ENCODE measurements around the gene DOCK4. TPM values are rescaled to one million over a fixed set of nuclear protein-coding genes. Genes with fewer than 3 reads are reported as not detected.

Gene DOCK4
- total RNA-seq, 4 donors from 2014 or later: 14.0 to 48.1 (median 30.9) TPM

DNA sequence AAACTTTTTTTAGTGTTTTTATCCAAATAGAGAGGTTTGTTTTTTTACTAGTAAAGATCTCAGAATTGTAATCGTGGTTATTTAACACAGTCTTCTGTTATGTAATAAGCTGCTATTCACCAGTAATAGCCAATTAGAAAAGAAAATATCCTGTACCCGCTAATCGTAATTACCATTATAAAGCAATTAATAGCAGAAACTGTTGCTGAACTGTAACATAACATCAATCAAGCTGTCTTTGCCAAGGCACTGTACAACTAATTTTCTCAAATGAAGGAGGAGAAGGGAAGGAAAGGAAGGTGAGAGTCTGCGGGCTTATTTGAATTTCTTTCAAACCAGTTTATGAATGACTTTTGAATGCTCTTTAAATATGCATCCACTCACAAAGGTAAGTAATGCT is 9.6 kb upstream of the DOCK4 start:
- intact Hi-C loops (cut with DNase I): no loop called here
- H3K27ac ChIP-seq: no peak overlapping the region
- WGBS, 2 donors: 75 to 76% methylated on average over 4 of the region's 4 CpGs
- no peaks in the 10 kb centered on the region for H3K9me3 ChIP-seq
- no peaks in the 10 kb centered on the region for H3K27me3 ChIP-seq
- TF ChIP-seq, protein P1, sequence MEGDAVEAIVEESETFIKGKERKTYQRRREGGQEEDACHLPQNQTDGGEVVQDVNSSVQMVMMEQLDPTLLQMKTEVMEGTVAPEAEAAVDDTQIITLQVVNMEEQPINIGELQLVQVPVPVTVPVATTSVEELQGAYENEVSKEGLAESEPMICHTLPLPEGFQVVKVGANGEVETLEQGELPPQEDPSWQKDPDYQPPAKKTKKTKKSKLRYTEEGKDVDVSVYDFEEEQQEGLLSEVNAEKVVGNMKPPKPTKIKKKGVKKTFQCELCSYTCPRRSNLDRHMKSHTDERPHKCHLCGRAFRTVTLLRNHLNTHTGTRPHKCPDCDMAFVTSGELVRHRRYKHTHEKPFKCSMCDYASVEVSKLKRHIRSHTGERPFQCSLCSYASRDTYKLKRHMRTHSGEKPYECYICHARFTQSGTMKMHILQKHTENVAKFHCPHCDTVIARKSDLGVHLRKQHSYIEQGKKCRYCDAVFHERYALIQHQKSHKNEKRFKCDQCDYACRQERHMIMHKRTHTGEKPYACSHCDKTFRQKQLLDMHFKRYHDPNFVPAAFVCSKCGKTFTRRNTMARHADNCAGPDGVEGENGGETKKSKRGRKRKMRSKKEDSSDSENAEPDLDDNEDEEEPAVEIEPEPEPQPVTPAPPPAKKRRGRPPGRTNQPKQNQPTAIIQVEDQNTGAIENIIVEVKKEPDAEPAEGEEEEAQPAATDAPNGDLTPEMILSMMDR (IDR thresholded peaks at IDR 0.05): no peak
- no peak for TF ChIP-seq POLR2A (IDR thresholded peaks at IDR 0.05)
- no peaks in the 10 kb centered on the region for H3K36me3 ChIP-seq
- peaks cover 13 to 17% of the 10 kb centered on the region in 2 donors for H3K4me1 ChIP-seq
- DNase-seq: no peak
- no peak overlapping the region for H3K4me3 ChIP-seq (replicated peaks in 1 of 3)

DNA sequence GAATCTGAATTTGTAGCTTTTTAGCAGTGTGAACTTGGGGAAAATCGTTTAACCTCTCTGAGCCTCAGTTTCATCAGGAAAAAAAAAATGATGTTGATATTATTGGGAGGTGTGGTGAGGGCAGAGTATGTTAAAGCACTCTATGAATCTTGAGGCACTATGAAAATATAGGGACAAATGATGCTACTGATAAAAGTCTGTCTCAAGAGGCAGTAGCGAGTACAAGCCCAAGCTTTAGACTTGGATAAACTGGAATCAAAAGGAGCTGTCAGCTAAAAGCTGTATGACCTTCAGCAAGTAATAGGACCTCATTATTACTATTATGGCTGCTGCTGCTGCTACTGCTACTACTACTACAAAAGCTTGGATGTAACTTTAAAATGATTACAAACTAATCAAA is 8.7 kb upstream of the DOCK4 start:
- no peak for TF ChIP-seq POLR2A (IDR thresholded peaks at IDR 0.05)
- intact Hi-C loops (cut with DNase I): no loop called here
- WGBS, 2 donors: 82 to 90% methylated on average over 2 of the region's 2 CpGs

DNA sequence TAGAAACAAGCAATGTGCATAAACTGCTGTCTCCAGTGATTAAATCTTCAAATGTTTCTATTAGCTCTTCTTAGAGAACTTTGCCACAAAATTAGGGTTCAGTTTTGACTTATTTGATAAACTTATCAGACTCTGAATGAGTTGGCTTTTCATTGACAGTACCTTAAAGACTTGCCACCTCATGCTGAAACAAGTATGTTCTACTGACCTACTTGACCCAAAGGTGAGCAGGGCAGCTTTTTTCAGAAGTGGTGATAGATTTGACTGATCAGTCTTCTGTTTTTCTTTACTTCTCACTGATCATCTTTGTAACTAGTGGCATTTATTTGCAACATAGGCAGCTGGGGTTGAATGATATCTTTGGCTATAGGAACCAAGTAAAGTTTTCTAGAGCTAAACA is 8.1 kb upstream of the DOCK4 start:
- intact Hi-C loops (cut with DNase I): no loop called here
- H3K4me1 ChIP-seq: peaks cover 13 to 17% of the 10 kb centered on the region in 2 donors
- no peak for DNase-seq
- H3K27ac ChIP-seq: no peak overlapping the region
- no peaks in the 10 kb centered on the region for H3K27me3 ChIP-seq
- TF ChIP-seq, protein P1 (IDR thresholded peaks at IDR 0.05): no peak
- no peak for TF ChIP-seq POLR2A (IDR thresholded peaks at IDR 0.05)
- no peaks in the 10 kb centered on the region for H3K9me3 ChIP-seq
- no peaks in the 10 kb centered on the region for H3K36me3 ChIP-seq
- no peak overlapping the region for H3K4me3 ChIP-seq (replicated peaks in 1 of 3)

More for the DNA sequence above, 8.7 kb upstream of the DOCK4 start:
- no peak overlapping the region for H3K4me3 ChIP-seq (replicated peaks in 1 of 3)
- DNase-seq: no peak
- H3K36me3 ChIP-seq: no peaks in the 10 kb centered on the region
- no peaks in the 10 kb centered on the region for H3K27me3 ChIP-seq
- H3K4me1 ChIP-seq: peaks cover 13 to 17% of the 10 kb centered on the region in 2 donors
- H3K27ac ChIP-seq: no peak overlapping the region
- H3K9me3 ChIP-seq: no peaks in the 10 kb centered on the region

DNA sequence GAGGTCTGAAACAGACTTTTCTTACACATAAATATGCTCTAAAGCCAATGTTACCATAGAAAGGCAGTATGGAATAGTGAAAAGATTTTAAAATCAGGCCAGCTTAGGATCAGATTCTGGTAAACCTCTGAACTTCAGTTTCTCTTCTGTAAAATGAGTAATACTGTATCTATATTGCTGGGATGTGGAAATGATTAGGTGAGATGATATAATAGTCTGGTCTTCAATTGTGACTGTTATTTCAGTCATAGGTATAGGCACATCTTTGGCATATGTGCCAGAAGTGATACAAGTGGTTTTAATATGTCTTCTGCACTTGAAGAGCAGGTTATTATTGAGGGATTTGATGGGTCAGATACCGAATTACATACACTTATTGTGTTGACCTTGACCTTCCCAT is 7.5 kb upstream of the DOCK4 start:
- no peak for DNase-seq
- peaks cover 13 to 17% of the 10 kb centered on the region in 2 donors for H3K4me1 ChIP-seq
- WGBS, 2 donors: 88 to 93% methylated on average over 1 of the region's 1 CpG
- H3K9me3 ChIP-seq: no peaks in the 10 kb centered on the region
- no peak overlapping the region for H3K27ac ChIP-seq
- TF ChIP-seq, protein P1 (IDR thresholded peaks at IDR 0.05): no peak
- no peak for TF ChIP-seq POLR2A (IDR thresholded peaks at IDR 0.05)
- no peaks in the 10 kb centered on the region for H3K27me3 ChIP-seq
- no peaks in the 10 kb centered on the region for H3K36me3 ChIP-seq
- no peak overlapping the region for H3K4me3 ChIP-seq (replicated peaks in 1 of 3)
- intact Hi-C loops (cut with DNase I): no loop called here

DNA sequence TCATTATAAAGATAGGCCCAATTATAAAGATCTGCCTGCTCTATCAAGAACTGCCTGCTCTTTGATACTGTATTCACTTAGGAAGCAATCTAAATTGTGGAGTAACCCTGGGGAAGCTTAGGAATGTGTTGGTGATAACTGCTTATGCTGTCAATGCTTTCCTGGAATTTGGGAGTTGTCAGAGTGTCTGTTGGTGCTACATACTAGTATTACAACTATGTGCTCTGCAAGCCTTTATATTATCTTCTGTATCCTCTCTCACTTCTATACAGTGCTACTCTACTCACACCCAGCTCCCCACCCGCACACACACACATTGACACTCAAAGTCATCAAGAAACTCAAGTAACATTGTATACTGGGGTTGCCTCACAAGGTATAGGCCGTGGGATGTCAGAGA is 6.4 kb upstream of the DOCK4 start:
- H3K9me3 ChIP-seq: no peaks in the 10 kb centered on the region
- TF ChIP-seq POLR2A (IDR thresholded peaks at IDR 0.05): no peak
- TF ChIP-seq, protein P1 (IDR thresholded peaks at IDR 0.05): no peak
- H3K27me3 ChIP-seq: no peaks in the 10 kb centered on the region
- intact Hi-C loops (cut with DNase I): no loop called here
- H3K4me3 ChIP-seq (replicated peaks in 1 of 3): no peak overlapping the region
- WGBS, 2 donors: 97 to 100% methylated on average over 2 of the region's 2 CpGs
- no peak overlapping the region for H3K27ac ChIP-seq
- no peak for DNase-seq
- peaks cover 13 to 18% of the 10 kb centered on the region in 2 donors for H3K4me1 ChIP-seq
- H3K36me3 ChIP-seq: no peaks in the 10 kb centered on the region

Data from thyroid gland (tissue), 4 donors.